GM12801 (cell line): ENCODE results near the gene NUP62.

Experiments used
- TF ChIP-seq, protein P1 (sequence below): IDR thresholded peaks from one replicate; pipeline ENCODE4 v1.5.1; 2011; ENCODE audit warnings: control low read depth; ENCODE audit not compliant: insufficient read length; ENCODE audit errors: extremely low read depth

The NUP62 gene

GRCh38 chr19:49949742-49950589 is 20.7 kb upstream of the NUP62 start:
- TF ChIP-seq, protein P1, sequence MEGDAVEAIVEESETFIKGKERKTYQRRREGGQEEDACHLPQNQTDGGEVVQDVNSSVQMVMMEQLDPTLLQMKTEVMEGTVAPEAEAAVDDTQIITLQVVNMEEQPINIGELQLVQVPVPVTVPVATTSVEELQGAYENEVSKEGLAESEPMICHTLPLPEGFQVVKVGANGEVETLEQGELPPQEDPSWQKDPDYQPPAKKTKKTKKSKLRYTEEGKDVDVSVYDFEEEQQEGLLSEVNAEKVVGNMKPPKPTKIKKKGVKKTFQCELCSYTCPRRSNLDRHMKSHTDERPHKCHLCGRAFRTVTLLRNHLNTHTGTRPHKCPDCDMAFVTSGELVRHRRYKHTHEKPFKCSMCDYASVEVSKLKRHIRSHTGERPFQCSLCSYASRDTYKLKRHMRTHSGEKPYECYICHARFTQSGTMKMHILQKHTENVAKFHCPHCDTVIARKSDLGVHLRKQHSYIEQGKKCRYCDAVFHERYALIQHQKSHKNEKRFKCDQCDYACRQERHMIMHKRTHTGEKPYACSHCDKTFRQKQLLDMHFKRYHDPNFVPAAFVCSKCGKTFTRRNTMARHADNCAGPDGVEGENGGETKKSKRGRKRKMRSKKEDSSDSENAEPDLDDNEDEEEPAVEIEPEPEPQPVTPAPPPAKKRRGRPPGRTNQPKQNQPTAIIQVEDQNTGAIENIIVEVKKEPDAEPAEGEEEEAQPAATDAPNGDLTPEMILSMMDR = no peak

DNA sequence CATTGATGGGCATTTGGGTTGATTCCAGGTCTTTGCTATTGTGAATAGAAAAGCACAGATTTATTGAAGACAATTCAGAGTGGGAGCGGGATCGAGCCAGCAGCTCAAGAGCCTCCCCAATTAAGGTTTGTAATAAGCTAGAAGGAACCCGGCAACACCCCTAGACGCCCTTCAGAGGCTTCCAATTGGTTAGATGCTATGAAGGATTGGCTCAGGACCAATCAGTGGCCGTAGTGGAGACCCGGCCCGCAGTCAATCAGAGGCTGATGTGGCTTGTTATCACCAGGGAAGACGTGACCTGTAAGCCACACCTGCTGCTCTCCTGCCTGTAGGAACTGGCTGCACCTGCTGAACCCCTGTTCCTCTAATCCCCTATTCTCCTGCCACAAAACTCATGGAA is 17.1 kb upstream of the NUP62 start:
- TF ChIP-seq, protein P1 = no peak

DNA sequence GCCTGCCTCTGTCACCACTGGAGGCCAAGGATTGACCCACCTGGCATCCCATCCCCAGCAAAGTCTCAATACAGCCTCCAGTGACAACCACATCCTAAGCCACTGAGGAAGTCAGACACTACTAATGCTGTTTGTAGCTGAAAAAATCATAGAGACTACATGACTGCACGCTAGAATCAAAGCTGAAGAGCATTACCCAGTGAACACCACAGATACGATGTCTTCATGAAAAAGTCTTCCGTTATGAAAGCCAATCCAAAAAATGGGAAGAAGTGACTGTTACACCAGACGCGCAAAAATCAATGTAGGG is 11.1 kb upstream of the NUP62 start:
- TF ChIP-seq, protein P1 = no peak

- TF ChIP-seq, protein P1 = no peak
Measured at GRCh38 chr19:49939721-49940481, 10.6 kb upstream of the NUP62 start.

DNA sequence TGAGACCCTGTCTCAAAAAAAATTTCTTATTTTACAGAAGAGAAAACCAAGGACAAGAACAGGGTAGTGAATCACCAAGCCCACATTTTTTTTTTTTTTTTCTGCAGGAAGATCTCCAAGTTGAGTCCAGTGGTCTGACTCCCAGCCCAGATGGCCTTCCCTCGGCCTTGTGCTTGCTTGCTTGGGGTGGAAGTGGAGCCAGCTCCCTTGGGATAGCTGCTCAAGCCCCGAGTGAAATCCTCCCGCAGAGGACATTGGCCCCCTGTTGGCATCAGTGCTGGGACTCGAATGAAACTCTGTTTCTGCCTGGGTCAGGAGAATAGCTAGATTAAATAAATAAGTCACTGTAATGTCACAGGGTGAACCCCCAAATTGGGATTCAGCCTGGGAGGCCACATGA is 9.4 kb upstream of the NUP62 start:
- TF ChIP-seq, protein P1 = no peak

DNA sequence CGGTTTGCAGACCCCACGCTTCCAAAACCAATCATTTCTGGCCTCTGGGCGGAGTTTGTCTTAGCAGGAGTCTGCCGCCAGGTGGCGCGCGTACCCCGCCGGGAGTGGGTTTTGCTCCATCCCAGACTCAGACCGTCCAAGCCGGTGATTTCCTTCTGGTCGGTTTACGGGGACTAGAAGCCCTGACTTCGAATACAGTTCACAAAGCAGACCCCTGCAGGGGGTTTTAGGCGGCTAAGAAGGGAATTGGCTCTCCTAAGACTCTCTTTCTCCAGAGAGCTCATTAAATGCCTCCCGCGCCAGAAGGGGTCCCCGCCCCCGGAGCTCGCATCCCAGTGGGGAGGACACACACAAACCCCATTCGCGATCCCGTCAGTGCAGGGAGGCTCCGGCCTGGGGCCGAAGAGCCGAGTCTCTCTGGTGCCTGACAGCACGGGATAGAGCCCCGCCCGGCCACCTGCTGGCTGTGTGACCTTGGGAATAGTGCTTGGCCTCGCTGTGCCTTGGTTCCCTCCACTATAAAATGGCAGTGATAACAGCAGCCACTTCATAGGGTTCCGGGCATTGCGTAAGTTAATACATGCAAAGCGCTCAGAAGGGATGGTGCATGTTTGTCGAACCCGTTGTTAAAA is 8.6 kb upstream of the NUP62 start:
- TF ChIP-seq, protein P1 = peak; percentile 23

GRCh38 chr19:49936549-49936948 is 7.2 kb upstream of the NUP62 start:
- TF ChIP-seq, protein P1 = no peak
